WTC11 (cell line): ENCODE data around the gene BMP10. TPM values are rescaled to one million over a fixed set of nuclear protein-coding genes. Genes with fewer than 3 reads are reported as not detected.

ENCODE experiments used
- ATAC-seq: fragments of 200-7000 bp; cut with Tn5 transposase; 2 replicates; pipeline ENCODE4 v1.10.0; 2021; ENCODE audit warnings: mild to moderate bottlenecking, moderate library complexity
- CTCF ChIA-PET: fragments of 300-600 bp; sonication (Branson Sonifier 250); formaldehyde crosslinking; loops from one replicate; lab custom pipeline; 2021; ENCODE audit warnings: antibody characterized with exemption; lab: Charles Lee
- POLR2A ChIA-PET: fragments of 350-600 bp; sonication (Branson Sonifier 250); formaldehyde crosslinking; loops from one replicate; lab custom pipeline; 2021; ENCODE audit warnings: antibody characterized with exemption; lab: Charles Lee
- DNase-seq: peaks from one replicate; pipeline ENCODE4 v3.0.0; 2021; ENCODE audit warnings: low spot score
- H3K27ac Mint-ChIP-seq: 2 replicates; pipeline ENCODE4 v1.8.0; 2021; ENCODE audit warnings: mixed read lengths
- H3K27me3 Mint-ChIP-seq: 2 replicates; pipeline ENCODE4 v1.8.0; 2021; ENCODE audit warnings: low read depth, mild to moderate bottlenecking, moderate library complexity, mixed read lengths
- H3K36me3 Mint-ChIP-seq: 2 replicates; pipeline ENCODE4 v1.8.0; 2021; ENCODE audit warnings: mixed read lengths
- H3K4me1 Mint-ChIP-seq: 2 replicates; pipeline ENCODE4 v1.8.0; 2022; ENCODE audit warnings: mixed read lengths
- H3K4me3 Mint-ChIP-seq: 2 replicates; pipeline ENCODE4 v1.8.0; 2021; ENCODE audit warnings: mild to moderate bottlenecking, moderate library complexity, mixed read lengths
- H3K9me3 Mint-ChIP-seq: 2 replicates; pipeline ENCODE4 v1.8.0; 2021; ENCODE audit warnings: mixed read lengths
- ATF2 ChIP-seq: sonication (generic); formaldehyde crosslinking; IDR thresholded peaks from 2 replicates; pipeline ENCODE4 v1.8.1; 2022; ENCODE audit warnings: low read depth, missing genetic modification reagents, borderline replicate concordance
- ATF3 ChIP-seq: sonication (generic); formaldehyde crosslinking; conservative IDR thresholded peaks from 2 replicates; pipeline ENCODE4 v1.8.1; 2022; ENCODE audit warnings: mild to moderate bottlenecking, missing genetic modification reagents
- CREB1 ChIP-seq: sonication (generic); formaldehyde crosslinking; IDR thresholded peaks from 2 replicates; pipeline ENCODE4 v1.8.0; 2023; ENCODE audit warnings: mild to moderate bottlenecking, missing genetic modification reagents
- CREM ChIP-seq: sonication (generic); formaldehyde crosslinking; IDR thresholded peaks from 2 replicates; pipeline ENCODE4 v1.8.1; 2022; ENCODE audit warnings: mild to moderate bottlenecking, missing genetic modification reagents, moderate library complexity
- FOXP1 ChIP-seq: sonication (generic); formaldehyde crosslinking; IDR thresholded peaks from 2 replicates; pipeline ENCODE4 v1.8.0; 2022; ENCODE audit warnings: missing genetic modification reagents, mild to moderate bottlenecking, moderate library complexity, borderline replicate concordance
- GRHL2 ChIP-seq: fragments of 250-450 bp; sonication (Bioruptor Pico); IDR thresholded peaks from 2 replicates; pipeline ENCODE4 v1.8.0; 2022; ENCODE audit warnings: mild to moderate bottlenecking, moderate library complexity; ENCODE audit not compliant: insufficient replicate concordance, severe bottlenecking
- HMGA2 ChIP-seq: fragments of 250-450 bp; sonication (Bioruptor Pico); IDR thresholded peaks from 2 replicates; pipeline ENCODE4 v1.4.0; 2021; ENCODE audit warnings: mild to moderate bottlenecking, moderate library complexity
- JAZF1 ChIP-seq: fragments of 250-450 bp; sonication (Bioruptor Pico); IDR thresholded peaks from 2 replicates; pipeline ENCODE4 v1.9.0; 2021; ENCODE audit warnings: moderate library complexity, mild to moderate bottlenecking, inconsistent platforms
- JUN ChIP-seq: sonication (generic); formaldehyde crosslinking; IDR thresholded peaks from 2 replicates; pipeline ENCODE4 v1.8.0; 2023; ENCODE audit warnings: mild to moderate bottlenecking, missing genetic modification reagents
- MYBL2 ChIP-seq: sonication (generic); formaldehyde crosslinking; IDR thresholded peaks from 2 replicates; pipeline ENCODE4 v1.8.1; 2023; ENCODE audit warnings: mild to moderate bottlenecking, moderate library complexity, missing genetic modification reagents
- NR1H2 ChIP-seq: sonication (generic); formaldehyde crosslinking; IDR thresholded peaks from 2 replicates; pipeline ENCODE4 v1.9.0; 2021; ENCODE audit warnings: mild to moderate bottlenecking, moderate library complexity, missing genetic modification reagents
- NR2C2 ChIP-seq: sonication (generic); formaldehyde crosslinking; IDR thresholded peaks from 2 replicates; pipeline ENCODE4 v1.8.0; 2022; ENCODE audit warnings: mild to moderate bottlenecking, missing genetic modification reagents
- RELA ChIP-seq: sonication (generic); formaldehyde crosslinking; IDR thresholded peaks from 2 replicates; pipeline ENCODE4 v1.8.1; 2022; ENCODE audit warnings: missing genetic modification reagents, mild to moderate bottlenecking, borderline replicate concordance
- SMAD3 ChIP-seq: sonication (generic); formaldehyde crosslinking; IDR thresholded peaks from 2 replicates; pipeline ENCODE4 v1.8.0; 2022; ENCODE audit warnings: missing genetic modification reagents, mild to moderate bottlenecking, borderline replicate concordance
- SMAD4 ChIP-seq: sonication (generic); formaldehyde crosslinking; IDR thresholded peaks from 2 replicates; pipeline ENCODE4 v1.8.0; 2022; ENCODE audit warnings: mild to moderate bottlenecking, missing genetic modification reagents
- SP1 ChIP-seq: sonication (generic); formaldehyde crosslinking; conservative IDR thresholded peaks from 2 replicates; pipeline ENCODE4 v1.8.1; 2022; ENCODE audit warnings: missing genetic modification reagents
- TCF7 ChIP-seq: sonication (generic); formaldehyde crosslinking; IDR thresholded peaks from 2 replicates; pipeline ENCODE4 v1.8.0; 2022; ENCODE audit warnings: mild to moderate bottlenecking, low read depth, missing genetic modification reagents, moderate library complexity
- TEAD4 ChIP-seq: sonication (generic); formaldehyde crosslinking; IDR thresholded peaks from 2 replicates; pipeline ENCODE4 v1.8.0; 2022; ENCODE audit warnings: mild to moderate bottlenecking, missing genetic modification reagents
- ZBTB21 ChIP-seq: sonication (generic); formaldehyde crosslinking; IDR thresholded peaks from 2 replicates; pipeline ENCODE4 v1.8.1; 2023; ENCODE audit warnings: mild to moderate bottlenecking, missing genetic modification reagents, borderline replicate concordance
- ZNF232 ChIP-seq: sonication (generic); formaldehyde crosslinking; IDR thresholded peaks from 2 replicates; pipeline ENCODE4 v1.8.0; 2022; ENCODE audit warnings: mild to moderate bottlenecking, missing genetic modification reagents
- ZNF281 ChIP-seq: sonication (generic); formaldehyde crosslinking; IDR thresholded peaks from 2 replicates; pipeline ENCODE4 v1.8.0; 2023; ENCODE audit warnings: mild to moderate bottlenecking, missing genetic modification reagents
- ZNF423 ChIP-seq: fragments of 250-450 bp; sonication (Bioruptor Pico); IDR thresholded peaks from 2 replicates; pipeline ENCODE4 v2.1.2; 2022; ENCODE audit warnings: mild to moderate bottlenecking, moderate library complexity
- ZNF671 ChIP-seq: fragments of 250-450 bp; sonication (Bioruptor Pico); IDR thresholded peaks from 2 replicates; pipeline ENCODE4 v1.8.0; 2021; ENCODE audit warnings: mild to moderate bottlenecking
- ZSCAN18 ChIP-seq: fragments of 250-450 bp; sonication (Bioruptor Pico); IDR thresholded peaks from 2 replicates; pipeline ENCODE4 v2.1.2; 2022; ENCODE audit warnings: mild to moderate bottlenecking, moderate library complexity
- total RNA-seq: library from RNA; stranded (reverse); gene quantifications from 3 replicates; pipeline ENCODE4 v1.2.3, GENCODE V29; 2021
- TF ChIP-seq, protein P1 (sequence below): sonication (generic); formaldehyde crosslinking; IDR thresholded peaks from 2 replicates; pipeline ENCODE4 v1.8.0; 2022; ENCODE audit warnings: missing genetic modification reagents
- TF ChIP-seq, protein P2 (sequence below): fragments of 200-600 bp; IDR thresholded peaks from 2 replicates; pipeline ENCODE4 v1.8.0; 2022; ENCODE audit warnings: antibody characterized with exemption

The BMP10 gene
- total RNA-seq, 1 experiment from 2014 or later = not detected

- H3K36me3 Mint-ChIP-seq = no peaks in the 10 kb centered on the region
- no peak for TF ChIP-seq ATF3
- no peak for TF ChIP-seq JUN (CRISPR knock-in tag)
- no peak for TF ChIP-seq ZNF671
- no peak for TF ChIP-seq TCF7 (CRISPR knock-in tag)
- no peak for TF ChIP-seq ATF2 (CRISPR knock-in tag)
- no peak for TF ChIP-seq SMAD4
- TF ChIP-seq ZNF232 = no peak
- TF ChIP-seq SMAD3 (CRISPR knock-in tag) = no peak
- TF ChIP-seq ZNF281 = no peak
- TF ChIP-seq ZBTB21 (CRISPR knock-in tag) = no peak
- no peak for TF ChIP-seq RELA
- TF ChIP-seq ZSCAN18 = no peak
- no peak for TF ChIP-seq JAZF1 (CRISPR knock-in tag)
- no peak for TF ChIP-seq NR2C2 (CRISPR knock-in tag)
- no peak for TF ChIP-seq HMGA2
- TF ChIP-seq, all 79 proteins: peak for 0
- ChIA-PET CTCF (interaction anchor here (0.9 to 2.0 kb wide), 2 partner anchors 36 to 180 kb away, joined by 3 to 5 read pairs; no protein-coding TSS in a partner anchor), POLR2A (interaction anchor here (0.6 kb wide), 1 partner anchor 166 kb away, joined by 6 read pairs; no protein-coding TSS in a partner anchor)
- Mint-ChIP-seq H3K4me1 (peaks cover 6% of the 10 kb centered on the region), H3K27ac (no peak overlapping the region), H3K27me3 (peaks cover 5% of the 10 kb centered on the region; the same call in 1 of the 2 replicates), H3K4me3 (no peak overlapping the region), H3K9me3 (no peaks in the 10 kb centered on the region)
- DNase-seq = no peak
- no peak for ATAC-seq
Measured at GRCh38 chr2:68889021-68889420, 17.8 kb upstream of the BMP10 start.

- CTCF ChIA-PET = interaction anchor here (0.9 to 2.0 kb wide), 2 partner anchors 37 to 179 kb away, joined by 3 to 5 read pairs; no protein-coding TSS in a partner anchor
- Mint-ChIP-seq H3K27ac (no peak overlapping the region), H3K4me1 (peaks cover 6% of the 10 kb centered on the region), H3K36me3 (no peaks in the 10 kb centered on the region), H3K9me3 (no peaks in the 10 kb centered on the region), H3K4me3 (no peak overlapping the region), H3K27me3 (peaks cover 5% of the 10 kb centered on the region; the same call in 1 of the 2 replicates)
- POLR2A ChIA-PET = no interaction called here
- ATAC-seq (no peak), DNase-seq (no peak)
- TF ChIP-seq, protein P1, sequence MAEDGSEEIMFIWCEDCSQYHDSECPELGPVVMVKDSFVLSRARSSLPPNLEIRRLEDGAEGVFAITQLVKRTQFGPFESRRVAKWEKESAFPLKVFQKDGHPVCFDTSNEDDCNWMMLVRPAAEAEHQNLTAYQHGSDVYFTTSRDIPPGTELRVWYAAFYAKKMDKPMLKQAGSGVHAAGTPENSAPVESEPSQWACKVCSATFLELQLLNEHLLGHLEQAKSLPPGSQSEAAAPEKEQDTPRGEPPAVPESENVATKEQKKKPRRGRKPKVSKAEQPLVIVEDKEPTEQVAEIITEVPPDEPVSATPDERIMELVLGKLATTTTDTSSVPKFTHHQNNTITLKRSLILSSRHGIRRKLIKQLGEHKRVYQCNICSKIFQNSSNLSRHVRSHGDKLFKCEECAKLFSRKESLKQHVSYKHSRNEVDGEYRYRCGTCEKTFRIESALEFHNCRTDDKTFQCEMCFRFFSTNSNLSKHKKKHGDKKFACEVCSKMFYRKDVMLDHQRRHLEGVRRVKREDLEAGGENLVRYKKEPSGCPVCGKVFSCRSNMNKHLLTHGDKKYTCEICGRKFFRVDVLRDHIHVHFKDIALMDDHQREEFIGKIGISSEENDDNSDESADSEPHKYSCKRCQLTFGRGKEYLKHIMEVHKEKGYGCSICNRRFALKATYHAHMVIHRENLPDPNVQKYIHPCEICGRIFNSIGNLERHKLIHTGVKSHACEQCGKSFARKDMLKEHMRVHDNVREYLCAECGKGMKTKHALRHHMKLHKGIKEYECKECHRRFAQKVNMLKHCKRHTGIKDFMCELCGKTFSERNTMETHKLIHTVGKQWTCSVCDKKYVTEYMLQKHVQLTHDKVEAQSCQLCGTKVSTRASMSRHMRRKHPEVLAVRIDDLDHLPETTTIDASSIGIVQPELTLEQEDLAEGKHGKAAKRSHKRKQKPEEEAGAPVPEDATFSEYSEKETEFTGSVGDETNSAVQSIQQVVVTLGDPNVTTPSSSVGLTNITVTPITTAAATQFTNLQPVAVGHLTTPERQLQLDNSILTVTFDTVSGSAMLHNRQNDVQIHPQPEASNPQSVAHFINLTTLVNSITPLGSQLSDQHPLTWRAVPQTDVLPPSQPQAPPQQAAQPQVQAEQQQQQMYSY (CRISPR knock-in tag) = no peak
- TF ChIP-seq, protein P2, sequence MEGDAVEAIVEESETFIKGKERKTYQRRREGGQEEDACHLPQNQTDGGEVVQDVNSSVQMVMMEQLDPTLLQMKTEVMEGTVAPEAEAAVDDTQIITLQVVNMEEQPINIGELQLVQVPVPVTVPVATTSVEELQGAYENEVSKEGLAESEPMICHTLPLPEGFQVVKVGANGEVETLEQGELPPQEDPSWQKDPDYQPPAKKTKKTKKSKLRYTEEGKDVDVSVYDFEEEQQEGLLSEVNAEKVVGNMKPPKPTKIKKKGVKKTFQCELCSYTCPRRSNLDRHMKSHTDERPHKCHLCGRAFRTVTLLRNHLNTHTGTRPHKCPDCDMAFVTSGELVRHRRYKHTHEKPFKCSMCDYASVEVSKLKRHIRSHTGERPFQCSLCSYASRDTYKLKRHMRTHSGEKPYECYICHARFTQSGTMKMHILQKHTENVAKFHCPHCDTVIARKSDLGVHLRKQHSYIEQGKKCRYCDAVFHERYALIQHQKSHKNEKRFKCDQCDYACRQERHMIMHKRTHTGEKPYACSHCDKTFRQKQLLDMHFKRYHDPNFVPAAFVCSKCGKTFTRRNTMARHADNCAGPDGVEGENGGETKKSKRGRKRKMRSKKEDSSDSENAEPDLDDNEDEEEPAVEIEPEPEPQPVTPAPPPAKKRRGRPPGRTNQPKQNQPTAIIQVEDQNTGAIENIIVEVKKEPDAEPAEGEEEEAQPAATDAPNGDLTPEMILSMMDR = no peak
- TF ChIP-seq CREM (CRISPR knock-in tag) (no peak), ZNF423 (CRISPR knock-in tag) (no peak), NR1H2 (no peak), GRHL2 (CRISPR knock-in tag) (no peak), TEAD4 (CRISPR knock-in tag) (no peak), SP1 (no peak), CREB1 (no peak), NR2C2 (CRISPR knock-in tag) (no peak), FOXP1 (no peak), MYBL2 (CRISPR knock-in tag) (no peak)
Measured at GRCh38 chr2:68888038-68888704, 17.0 kb upstream of the BMP10 start.
